Prostate gland (tissue), 2 donors: ENCODE measurements around the gene ITGA3. TPM values are rescaled to one million over a fixed set of nuclear protein-coding genes. Genes with fewer than 3 reads are reported as not detected.
A peak's percentile ranks its signal among the peaks of the same experiment; 100 is the strongest.

ENCODE experiments used
- DNase-seq: peaks from one replicate; pipeline ENCODE4 v3.0.0-alpha.2; 2019; ENCODE audit warnings: low spot score
- H3K27ac ChIP-seq, 2 donors: fragments of 200-600 bp; sonication (generic); 2 replicates each; pipeline ENCODE4 v1.5.1; 2017 to 2019
- H3K27me3 ChIP-seq: fragments of 200-600 bp; sonication (generic); replicated peaks from 2 replicates; pipeline ENCODE4 v1.5.1; 2019; ENCODE audit not compliant: insufficient read depth
- H3K36me3 ChIP-seq, 2 donors: fragments of 200-600 bp; sonication (generic); 1 replicate in 1 of 2; 2 replicates in 1 of 2; pipeline versions ENCODE4 v1.5.1 to v1.8.1; 2017 to 2019
- H3K4me1 ChIP-seq: fragments of 200-600 bp; sonication (generic); replicated peaks from 2 replicates; pipeline ENCODE4 v1.5.1; 2019
- H3K4me3 ChIP-seq, 2 donors: fragments of 200-600 bp; sonication (generic); 2 replicates each; pipeline ENCODE4 v1.5.1; 2017 to 2019
- H3K9me3 ChIP-seq: fragments of 200-600 bp; sonication (generic); 2 replicates; pipeline ENCODE4 v1.5.1; 2017
- CTCF ChIP-seq, 4 experiments: fragments of 200-600 bp in 2 of 4; fragments of 450-650 bp in 2 of 4; sonication (generic) in 2 of 4; IDR thresholded peaks; 1 replicate in 3 of 4; 2 replicates in 1 of 4; pipeline ENCODE4 v1.5.1; 2016 to 2019; ENCODE audit warnings: antibody characterized with exemption in 4 of 4, mild to moderate bottlenecking in 2 of 4, moderate library complexity in 2 of 4
- POLR2A ChIP-seq: fragments of 450-650 bp; IDR thresholded peaks from one replicate; pipeline ENCODE4 v1.6.1; 2016; ENCODE audit warnings: antibody characterized with exemption, mild to moderate bottlenecking
- POLR2AphosphoS5 ChIP-seq: sonication (generic); formaldehyde crosslinking; IDR thresholded peaks from one replicate; pipeline ENCODE4 v1.6.1; 2017; ENCODE audit warnings: antibody characterized with exemption
- WGBS: methylation state at CpG from one replicate; pipeline ENCODE4 v1.1.5; 2018; 5-methylcytosine and 5-hydroxymethylcytosine counted together
- intact Hi-C: fragments of 100-400 bp; cut with DNase I; formaldehyde crosslinking; loops from one replicate; pipeline ENCODE4 v1.14.2; 2022
- total RNA-seq, 2 donors: library from RNA; depleted of rRNA; stranded (reverse); fragments of >200 nt; gene quantifications; one replicate each; pipeline ENCODE4 v1.1.0, GENCODE V29; 2016

Gene ITGA3
- total RNA-seq, 2 donors from 2014 or later, result 67.0 to 71.3 TPM

GRCh38 chr17:50090971-50091917, 35.3 kb downstream of the ITGA3 start:
- Histone ChIP-seq H3K27ac (no peak overlapping the region), H3K9me3 (no peaks in the 10 kb centered on the region), H3K36me3 (peaks cover 0 to 6% of the 10 kb centered on the region in 2 donors), H3K4me3 (no peak overlapping the region), H3K27me3 (no peaks in the 10 kb centered on the region), H3K4me1 (peaks cover 4% of the 10 kb centered on the region)
- intact Hi-C loops, result loop anchor here (10.0 kb wide), 1 partner anchor 64 kb away; the partner anchor contains the start of gene PPP1R9B
- DNase-seq, result no peak
- 59% methylated on average over 15 of the region's 15 CpGs for WGBS
- TF ChIP-seq CTCF (IDR thresholded peaks at IDR 0.05) (no peak), POLR2AphosphoS5 (no peak), POLR2A (no peak)

GRCh38 chr17:50091918-50092285, 36.0 kb downstream of the ITGA3 start:
- TF ChIP-seq POLR2AphosphoS5 (no peak), POLR2A (no peak), CTCF (IDR thresholded peaks at IDR 0.05) (no peak)
- H3K36me3 ChIP-seq, result peaks cover 0 to 6% of the 10 kb centered on the region in 2 donors
- 81% methylated on average over 2 of the region's 2 CpGs for WGBS
- no peak for DNase-seq
- H3K4me3 ChIP-seq, result no peak overlapping the region
- H3K27me3 ChIP-seq, result no peaks in the 10 kb centered on the region
- no peak overlapping the region for H3K27ac ChIP-seq
- peaks cover 4% of the 10 kb centered on the region for H3K4me1 ChIP-seq
- intact Hi-C loops, result loop anchor here (10.0 kb wide), 1 partner anchor 63 kb away; the partner anchor contains the start of gene PPP1R9B
- no peaks in the 10 kb centered on the region for H3K9me3 ChIP-seq

GRCh38 chr17:50093246-50093645, 37.3 kb downstream of the ITGA3 start:
- WGBS, result 86% methylated on average over 3 of the region's 3 CpGs
- H3K9me3 ChIP-seq, result no peaks in the 10 kb centered on the region
- intact Hi-C loops, result loop anchor here (10.0 kb wide), 1 partner anchor 62 kb away; the partner anchor contains the start of gene PPP1R9B
- H3K27ac ChIP-seq, result no peak overlapping the region
- H3K27me3 ChIP-seq, result no peaks in the 10 kb centered on the region
- no peak overlapping the region for H3K4me3 ChIP-seq
- no peak for TF ChIP-seq POLR2AphosphoS5
- TF ChIP-seq POLR2A, result no peak
- no peak for TF ChIP-seq CTCF (IDR thresholded peaks at IDR 0.05)
- DNase-seq, result no peak
- peaks cover 0 to 6% of the 10 kb centered on the region in 2 donors for H3K36me3 ChIP-seq
- peaks cover 4% of the 10 kb centered on the region for H3K4me1 ChIP-seq

GRCh38 chr17:50093807-50094206, 37.9 kb downstream of the ITGA3 start:
- Histone ChIP-seq H3K4me3 (no peak overlapping the region), H3K36me3 (peaks cover 0 to 6% of the 10 kb centered on the region in 2 donors), H3K9me3 (no peaks in the 10 kb centered on the region), H3K27ac (peak overlapping the region in 1 of 2 donors; percentile 63), H3K27me3 (no peaks in the 10 kb centered on the region), H3K4me1 (peaks cover 4% of the 10 kb centered on the region)
- DNase-seq, result no peak
- no peak for TF ChIP-seq POLR2AphosphoS5
- TF ChIP-seq CTCF (IDR thresholded peaks at IDR 0.05), result no peak
- TF ChIP-seq POLR2A, result no peak
- 21% methylated on average over 3 of the region's 3 CpGs for WGBS
- intact Hi-C loops, result loop anchor here (2.0 to 10.0 kb wide), 2 partner anchors 61 to 203 kb away; partner anchors contain the start of gene PPP1R9B
